ENCODE results near the gene DBT.
"Not testable (repeated sequence)": the region's sequence is repeated elsewhere in the genome, so short reads cannot be mapped to it uniquely, and the experiment has no call there.

DBT gene

GRCh38 chr1:100206301-100206700, 43.3 kb downstream of the DBT start:
- Histone ChIP-seq H3K4me3 (ENCODE audit: low read length in 2 of 2) (no peak overlapping the region), H3K36me3 (ENCODE audit: control insufficient read depth in 2 of 2, insufficient read depth in 2 of 2, low read length in 2 of 2) (peaks cover 10 to 18% of the 10 kb centered on the region in 2 donors), H3K27ac (ENCODE audit: low read depth in 2 of 2, low read length in 2 of 2) (no peak overlapping the region), H3K27me3 (ENCODE audit: control insufficient read depth in 2 of 2, insufficient read depth in 2 of 2, low read length in 2 of 2) (no peaks in the 10 kb centered on the region), H3K4me1 (ENCODE audit: control insufficient read depth in 2 of 2, insufficient read depth in 2 of 2, low read length in 2 of 2) (no peaks in the 10 kb centered on the region), H3K9ac (ENCODE audit: low read depth in 1 of 2, low read length in 2 of 2) (no peak overlapping the region), H3K9me3 (ENCODE audit: control insufficient read depth in 2 of 2, low read length in 2 of 2) (no peaks in the 10 kb centered on the region)

DNA sequence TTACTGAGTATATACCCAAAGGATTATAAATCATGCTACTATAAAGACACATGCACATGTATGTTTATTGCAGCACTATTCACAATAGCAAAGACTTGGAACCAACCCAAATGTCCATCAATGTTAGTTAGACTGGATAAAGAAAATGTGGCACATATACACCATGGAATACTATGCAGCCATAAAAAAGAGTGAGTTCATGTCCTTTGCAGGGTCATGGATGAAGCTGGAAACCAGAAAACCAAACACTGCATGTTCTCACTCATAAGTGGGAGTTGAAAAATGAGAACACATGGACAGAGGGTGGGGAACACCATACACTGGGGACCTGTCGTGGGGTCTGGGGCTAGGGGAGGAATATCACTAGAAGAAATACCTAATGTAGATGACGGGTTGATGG, 44.0 kb downstream of the DBT start:
- H3K36me3 ChIP-seq (ENCODE audit: control insufficient read depth in 2 of 2, insufficient read depth in 2 of 2, low read length in 2 of 2): peaks cover 7 to 14% of the 10 kb centered on the region in 2 donors
- not testable (repeated sequence) for H3K4me3 ChIP-seq (ENCODE audit: low read length in 2 of 2); H3K9me3 ChIP-seq (ENCODE audit: control insufficient read depth in 2 of 2, low read length in 2 of 2)

DNA sequence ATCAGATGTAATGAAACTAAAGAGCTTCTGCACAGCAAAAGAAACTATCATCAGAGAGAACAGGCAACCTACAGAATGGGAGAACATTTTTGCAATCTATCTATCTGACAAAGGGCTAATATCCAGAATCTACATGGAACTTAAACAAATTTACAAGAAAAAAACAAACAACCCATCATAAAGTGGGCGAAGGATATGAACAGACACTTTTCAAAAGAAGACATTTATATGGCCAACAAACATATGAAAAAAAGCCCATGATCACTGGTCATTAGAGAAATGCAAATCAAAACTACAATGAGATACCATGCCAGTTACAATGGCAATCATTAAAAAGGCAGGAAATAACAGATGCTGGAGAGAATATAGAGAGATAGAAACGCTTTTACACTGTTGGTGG, 44.5 kb downstream of the DBT start:
- not testable (repeated sequence) for H3K4me3 ChIP-seq (ENCODE audit: low read length in 2 of 2); H3K9ac ChIP-seq (ENCODE audit: low read depth in 1 of 2, low read length in 2 of 2)
- peaks cover 7 to 15% of the 10 kb centered on the region in 2 donors for H3K36me3 ChIP-seq (ENCODE audit: control insufficient read depth in 2 of 2, insufficient read depth in 2 of 2, low read length in 2 of 2)

More for the DNA sequence above, 44.0 kb downstream of the DBT start:
- H3K27ac ChIP-seq (ENCODE audit: low read depth in 2 of 2, low read length in 2 of 2); H3K27me3 ChIP-seq (ENCODE audit: control insufficient read depth in 2 of 2, insufficient read depth in 2 of 2, low read length in 2 of 2); H3K9ac ChIP-seq (ENCODE audit: low read depth in 1 of 2, low read length in 2 of 2); H3K4me1 ChIP-seq (ENCODE audit: control insufficient read depth in 2 of 2, insufficient read depth in 2 of 2, low read length in 2 of 2): not testable (repeated sequence)

GRCh38 chr1:100202703-100203102, 46.9 kb downstream of the DBT start:
- H3K4me3 ChIP-seq (ENCODE audit: low read length in 2 of 2); H3K9me3 ChIP-seq (ENCODE audit: control insufficient read depth in 2 of 2, low read length in 2 of 2); H3K9ac ChIP-seq (ENCODE audit: low read depth in 1 of 2, low read length in 2 of 2); H3K27me3 ChIP-seq (ENCODE audit: control insufficient read depth in 2 of 2, insufficient read depth in 2 of 2, low read length in 2 of 2); H3K4me1 ChIP-seq (ENCODE audit: control insufficient read depth in 2 of 2, insufficient read depth in 2 of 2, low read length in 2 of 2); H3K27ac ChIP-seq (ENCODE audit: low read depth in 2 of 2, low read length in 2 of 2): not testable (repeated sequence)
- peaks cover 15 to 25% of the 10 kb centered on the region in 2 donors for H3K36me3 ChIP-seq (ENCODE audit: control insufficient read depth in 2 of 2, insufficient read depth in 2 of 2, low read length in 2 of 2)

More for the DNA sequence above, 44.5 kb downstream of the DBT start:
- not testable (repeated sequence) for H3K4me1 ChIP-seq (ENCODE audit: control insufficient read depth in 2 of 2, insufficient read depth in 2 of 2, low read length in 2 of 2); H3K27ac ChIP-seq (ENCODE audit: low read depth in 2 of 2, low read length in 2 of 2); H3K27me3 ChIP-seq (ENCODE audit: control insufficient read depth in 2 of 2, insufficient read depth in 2 of 2, low read length in 2 of 2); H3K9me3 ChIP-seq (ENCODE audit: control insufficient read depth in 2 of 2, low read length in 2 of 2)

DNA sequence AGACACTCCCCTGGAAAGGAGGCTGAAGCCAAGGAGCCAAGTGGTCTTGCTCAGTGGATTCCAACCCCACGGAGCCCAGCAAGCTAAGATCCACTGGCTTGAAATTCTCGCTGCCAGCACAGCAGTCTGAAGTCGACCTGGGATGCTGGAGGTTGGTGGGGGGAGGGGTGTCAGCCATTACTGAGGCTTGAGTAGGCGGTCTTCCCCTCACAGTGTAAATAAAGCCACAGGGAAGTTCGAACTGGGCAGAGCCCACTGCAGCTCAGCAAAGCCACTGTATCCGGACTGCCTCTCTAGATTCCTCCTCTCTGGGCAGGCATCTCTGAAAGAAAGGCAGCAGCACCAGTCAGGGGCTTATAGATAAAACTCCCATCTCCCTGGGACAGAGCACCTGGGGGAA, 49.6 kb downstream of the DBT start:
- H3K9ac ChIP-seq (ENCODE audit: low read depth in 1 of 2, low read length in 2 of 2); H3K4me3 ChIP-seq (ENCODE audit: low read length in 2 of 2); H3K27me3 ChIP-seq (ENCODE audit: control insufficient read depth in 2 of 2, insufficient read depth in 2 of 2, low read length in 2 of 2); H3K9me3 ChIP-seq (ENCODE audit: control insufficient read depth in 2 of 2, low read length in 2 of 2); H3K27ac ChIP-seq (ENCODE audit: low read depth in 2 of 2, low read length in 2 of 2); H3K4me1 ChIP-seq (ENCODE audit: control insufficient read depth in 2 of 2, insufficient read depth in 2 of 2, low read length in 2 of 2): not testable (repeated sequence)
- peaks cover 13 to 17% of the 10 kb centered on the region in 2 donors for H3K36me3 ChIP-seq (ENCODE audit: control insufficient read depth in 2 of 2, insufficient read depth in 2 of 2, low read length in 2 of 2)

GRCh38 chr1:100198596-100198995, 51.0 kb downstream of the DBT start:
- peaks cover 13 to 17% of the 10 kb centered on the region in 2 donors for H3K36me3 ChIP-seq (ENCODE audit: control insufficient read depth in 2 of 2, insufficient read depth in 2 of 2, low read length in 2 of 2)
- no peaks in the 10 kb centered on the region for H3K27me3 ChIP-seq (ENCODE audit: control insufficient read depth in 2 of 2, insufficient read depth in 2 of 2, low read length in 2 of 2)
- no peak overlapping the region for H3K27ac ChIP-seq (ENCODE audit: low read depth in 2 of 2, low read length in 2 of 2)
- H3K4me1 ChIP-seq (ENCODE audit: control insufficient read depth in 2 of 2, insufficient read depth in 2 of 2, low read length in 2 of 2): no peaks in the 10 kb centered on the region
- no peaks in the 10 kb centered on the region for H3K9me3 ChIP-seq (ENCODE audit: control insufficient read depth in 2 of 2, low read length in 2 of 2)
- no peak overlapping the region for H3K9ac ChIP-seq (ENCODE audit: low read depth in 1 of 2, low read length in 2 of 2)
- no peak overlapping the region for H3K4me3 ChIP-seq (ENCODE audit: low read length in 2 of 2)

DNA sequence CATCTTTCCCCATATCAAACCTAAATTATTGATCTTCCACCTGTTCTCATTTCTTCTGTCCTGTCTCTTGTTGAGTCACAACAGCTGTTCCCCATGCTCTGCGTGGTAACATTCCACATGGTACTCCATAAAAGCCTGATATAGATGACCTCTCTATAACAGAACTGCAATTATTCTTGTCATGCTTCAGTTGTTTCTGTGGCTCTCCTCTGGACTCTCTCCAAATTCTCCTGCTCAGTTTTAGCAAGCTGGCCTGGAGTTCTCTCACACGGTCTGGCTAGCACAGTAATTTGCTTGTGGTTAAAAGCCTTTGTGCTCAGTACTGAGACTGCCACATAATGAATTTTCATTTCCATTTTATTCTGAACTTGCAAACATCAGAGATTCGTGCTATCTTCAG, 61.0 kb downstream of the DBT start:
- Histone ChIP-seq H3K9ac (ENCODE audit: low read depth in 1 of 2, low read length in 2 of 2) (no peak overlapping the region), H3K27ac (ENCODE audit: low read depth in 2 of 2, low read length in 2 of 2) (no peak overlapping the region), H3K36me3 (ENCODE audit: control insufficient read depth in 2 of 2, insufficient read depth in 2 of 2, low read length in 2 of 2) (peaks cover 0 to 5% of the 10 kb centered on the region in 2 donors), H3K4me3 (ENCODE audit: low read length in 2 of 2) (no peak overlapping the region), H3K9me3 (ENCODE audit: control insufficient read depth in 2 of 2, low read length in 2 of 2) (no peaks in the 10 kb centered on the region), H3K27me3 (ENCODE audit: control insufficient read depth in 2 of 2, insufficient read depth in 2 of 2, low read length in 2 of 2) (no peaks in the 10 kb centered on the region), H3K4me1 (ENCODE audit: control insufficient read depth in 2 of 2, insufficient read depth in 2 of 2, low read length in 2 of 2) (no peaks in the 10 kb centered on the region)

DNA sequence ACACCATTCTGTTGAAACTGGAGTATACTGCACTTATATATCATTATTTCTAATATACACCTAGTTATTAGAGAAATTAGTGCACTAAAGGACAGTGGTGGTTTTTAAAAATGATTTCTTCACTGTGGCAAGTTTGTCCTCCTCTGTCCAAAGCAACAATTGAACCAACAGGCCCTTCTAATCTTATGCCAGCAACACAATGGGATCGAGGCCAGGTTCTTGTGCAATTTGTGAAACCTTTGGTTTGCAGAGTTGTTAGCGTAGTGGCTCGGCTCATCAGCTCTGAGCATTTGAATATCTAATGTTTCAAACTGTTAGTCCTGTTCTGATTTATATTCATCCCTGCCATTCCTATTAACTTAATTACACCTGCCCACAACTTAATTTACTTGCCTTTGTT, 61.7 kb downstream of the DBT start:
- Histone ChIP-seq H3K27me3 (ENCODE audit: control insufficient read depth in 2 of 2, insufficient read depth in 2 of 2, low read length in 2 of 2) (no peaks in the 10 kb centered on the region), H3K4me1 (ENCODE audit: control insufficient read depth in 2 of 2, insufficient read depth in 2 of 2, low read length in 2 of 2) (no peaks in the 10 kb centered on the region), H3K9ac (ENCODE audit: low read depth in 1 of 2, low read length in 2 of 2) (no peak overlapping the region), H3K27ac (ENCODE audit: low read depth in 2 of 2, low read length in 2 of 2) (no peak overlapping the region), H3K4me3 (ENCODE audit: low read length in 2 of 2) (no peak overlapping the region), H3K9me3 (ENCODE audit: control insufficient read depth in 2 of 2, low read length in 2 of 2) (no peaks in the 10 kb centered on the region), H3K36me3 (ENCODE audit: control insufficient read depth in 2 of 2, insufficient read depth in 2 of 2, low read length in 2 of 2) (peaks cover 0 to 5% of the 10 kb centered on the region in 2 donors)

GRCh38 chr1:100184536-100184935, 65.1 kb downstream of the DBT start:
- H3K9ac ChIP-seq (ENCODE audit: low read depth in 1 of 2, low read length in 2 of 2): no peak overlapping the region
- H3K27ac ChIP-seq (ENCODE audit: low read depth in 2 of 2, low read length in 2 of 2): no peak overlapping the region
- H3K4me3 ChIP-seq (ENCODE audit: low read length in 2 of 2): no peak overlapping the region
- H3K4me1 ChIP-seq (ENCODE audit: control insufficient read depth in 2 of 2, insufficient read depth in 2 of 2, low read length in 2 of 2): no peaks in the 10 kb centered on the region
- no peaks in the 10 kb centered on the region for H3K9me3 ChIP-seq (ENCODE audit: control insufficient read depth in 2 of 2, low read length in 2 of 2)
- no peaks in the 10 kb centered on the region for H3K27me3 ChIP-seq (ENCODE audit: control insufficient read depth in 2 of 2, insufficient read depth in 2 of 2, low read length in 2 of 2)
- no peaks in the 10 kb centered on the region for H3K36me3 ChIP-seq (ENCODE audit: control insufficient read depth in 2 of 2, insufficient read depth in 2 of 2, low read length in 2 of 2)

DNA sequence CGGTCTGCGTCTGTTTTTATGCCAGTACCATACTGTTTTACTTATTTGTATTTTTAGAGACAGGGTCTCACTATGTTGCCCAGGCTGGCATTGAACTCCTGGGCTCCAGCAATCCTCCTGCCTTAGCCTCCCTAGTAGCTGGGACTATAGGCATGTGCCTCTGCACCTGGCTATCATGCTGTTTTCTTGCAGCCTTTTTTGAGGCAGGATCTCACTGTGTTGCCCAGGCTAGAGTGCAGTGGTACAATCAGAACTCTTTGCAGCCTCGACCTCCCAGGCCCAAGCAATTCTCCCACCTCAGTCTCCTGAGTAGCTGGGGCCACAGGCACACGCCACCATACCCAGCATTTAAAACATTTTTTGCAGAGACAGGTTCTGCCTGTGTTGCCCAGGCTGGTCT, 66.3 kb downstream of the DBT start:
- no peaks in the 10 kb centered on the region for H3K27me3 ChIP-seq (ENCODE audit: control insufficient read depth in 2 of 2, insufficient read depth in 2 of 2, low read length in 2 of 2)
- no peak overlapping the region for H3K27ac ChIP-seq (ENCODE audit: low read depth in 2 of 2, low read length in 2 of 2)
- no peaks in the 10 kb centered on the region for H3K36me3 ChIP-seq (ENCODE audit: control insufficient read depth in 2 of 2, insufficient read depth in 2 of 2, low read length in 2 of 2)
- H3K4me3 ChIP-seq (ENCODE audit: low read length in 2 of 2): no peak overlapping the region
- H3K9me3 ChIP-seq (ENCODE audit: control insufficient read depth in 2 of 2, low read length in 2 of 2): no peaks in the 10 kb centered on the region
- H3K9ac ChIP-seq (ENCODE audit: low read depth in 1 of 2, low read length in 2 of 2): no peak overlapping the region
- no peaks in the 10 kb centered on the region for H3K4me1 ChIP-seq (ENCODE audit: control insufficient read depth in 2 of 2, insufficient read depth in 2 of 2, low read length in 2 of 2)

- no peak within 1 kb of the TSS for H3K9ac ChIP-seq (ENCODE audit: low read depth in 1 of 2, low read length in 2 of 2)
- H3K36me3 ChIP-seq (ENCODE audit: control insufficient read depth in 2 of 2, insufficient read depth in 2 of 2, low read length in 2 of 2): no peaks in the 10 kb centered on the region
- no peak within 1 kb of the TSS for H3K4me3 ChIP-seq (ENCODE audit: low read length in 2 of 2)
- no peaks in the 10 kb centered on the region for H3K27me3 ChIP-seq (ENCODE audit: control insufficient read depth in 2 of 2, insufficient read depth in 2 of 2, low read length in 2 of 2)
- H3K27ac ChIP-seq (ENCODE audit: low read depth in 2 of 2, low read length in 2 of 2): no peak within 1 kb of the TSS
- H3K9me3 ChIP-seq (ENCODE audit: control insufficient read depth in 2 of 2, low read length in 2 of 2): no peaks in the 10 kb centered on the region
- H3K4me1 ChIP-seq (ENCODE audit: control insufficient read depth in 2 of 2, insufficient read depth in 2 of 2, low read length in 2 of 2): no peaks in the 10 kb centered on the region
Observed at GRCh38 chr1:100178091-100178490, 71.5 kb downstream of the DBT start, which contains the start of gene LRRC39. LRRC39 (minus strand) TSS chr1:100178256; CDS start chr1:100168516, 9,740 bp downstream.
